NCI-H345 (cell line): ENCODE data around the gene IL12A.
A peak's percentile ranks its signal among the peaks of the same experiment; 100 is the strongest.

Experiments used
- DNase-seq: peaks from one replicate; lab custom pipeline; 2025; lab: John Stamatoyannopoulos, UW

Gene IL12A

GRCh38 chr3:160027541-160028195 lies 39.0 kb downstream of the IL12A start:
- no peak for DNase-seq

GRCh38 chr3:160035757-160036156 lies 47.1 kb downstream of the IL12A start:
- DNase-seq, result no peak

- peak; percentile 30 for DNase-seq
Observed at GRCh38 chr3:160038862-160039562, 50.4 kb downstream of the IL12A start.

DNA sequence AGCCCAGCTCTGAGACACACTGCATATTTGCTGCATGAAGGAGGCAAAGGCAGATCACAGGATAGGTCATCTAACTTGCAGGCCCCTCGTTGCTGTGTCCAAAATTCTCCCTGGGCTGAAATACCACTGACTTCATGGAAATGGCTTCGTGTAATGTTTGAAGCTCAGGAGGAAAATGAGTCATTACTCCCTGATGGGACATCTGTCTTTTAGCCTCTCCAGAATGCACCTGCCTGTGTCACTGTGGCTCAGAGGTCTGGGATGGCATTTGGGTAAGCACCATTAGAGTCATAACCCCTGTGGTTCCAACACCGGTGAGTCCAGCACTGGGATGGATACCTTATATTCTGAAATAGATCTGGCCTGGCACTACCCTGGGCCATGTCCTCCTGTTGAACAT lies 51.5 kb downstream of the IL12A start:
- DNase-seq, result no peak

DNA sequence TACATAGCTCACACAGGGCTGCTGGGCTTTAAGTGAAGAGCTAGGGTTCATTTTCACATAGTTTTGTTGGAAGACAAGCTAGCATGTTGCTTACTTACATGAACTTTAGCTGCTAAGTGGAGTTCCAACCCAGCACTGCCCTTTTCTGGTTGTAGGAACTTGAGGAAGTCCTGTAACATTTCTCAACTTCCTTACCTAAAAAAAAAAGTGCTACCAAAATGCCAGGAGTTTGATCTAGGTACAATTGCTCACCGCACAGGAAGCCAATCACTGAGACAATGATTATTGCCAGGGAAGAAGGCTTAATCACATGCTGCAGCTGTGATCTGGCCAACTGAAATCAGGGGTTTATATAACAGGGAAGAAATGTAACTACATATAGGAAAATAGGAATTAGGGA lies 52.8 kb downstream of the IL12A start:
- DNase-seq, result no peak

DNA sequence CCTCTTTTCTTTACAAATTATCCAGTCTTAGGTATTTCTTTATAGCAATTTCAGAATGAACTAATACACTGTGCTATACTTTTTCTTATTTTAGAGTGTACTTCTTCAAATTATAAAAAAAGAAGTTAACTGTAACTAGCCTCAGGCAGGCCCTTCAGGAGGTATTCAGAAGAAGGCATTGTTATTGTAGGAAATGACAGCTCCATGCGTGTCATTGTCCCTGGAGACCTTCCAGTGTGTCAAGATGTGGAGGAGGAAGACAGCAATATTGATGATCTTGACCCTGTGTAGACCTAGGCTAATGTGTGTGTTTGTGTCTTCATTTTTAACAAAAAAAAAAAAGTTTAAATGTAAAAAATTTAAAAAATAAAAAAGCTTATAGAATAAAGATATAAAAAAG lies 55.5 kb downstream of the IL12A start:
- no peak for DNase-seq
